NCI-H1105 (cell line): ENCODE data around the gene ZNF467.

Source experiments
- DNase-seq: peaks from one replicate; lab custom pipeline; 2025; lab: John Stamatoyannopoulos, UW

Gene ZNF467

GRCh38 chr7:149770728-149771636 lies 2.4 kb downstream of the ZNF467 start:
- DNase-seq = no peak

GRCh38 chr7:149769915-149770314 lies 3.5 kb downstream of the ZNF467 start:
- no peak for DNase-seq

- no peak for DNase-seq
These were observed 4.5 kb downstream of the ZNF467 start for GRCh38 chr7:149768931-149769330.

- DNase-seq = no peak
These were observed 6.3 kb downstream of the ZNF467 start for GRCh38 chr7:149767068-149767467.

GRCh38 chr7:149766135-149766675 lies 7.2 kb downstream of the ZNF467 start:
- no peak for DNase-seq

- DNase-seq = no peak
These were observed 7.8 kb downstream of the ZNF467 start for GRCh38 chr7:149765399-149766121.

GRCh38 chr7:149764481-149765398 lies 8.6 kb downstream of the ZNF467 start:
- DNase-seq = no peak

GRCh38 chr7:149763563-149764240 lies 9.7 kb downstream of the ZNF467 start:
- DNase-seq = no peak

- no peak for DNase-seq
These were observed 10.8 kb downstream of the ZNF467 start for GRCh38 chr7:149762610-149763009.

GRCh38 chr7:149762089-149762488 lies 11.3 kb downstream of the ZNF467 start:
- no peak for DNase-seq

GRCh38 chr7:149761307-149761706 lies 12.1 kb downstream of the ZNF467 start:
- no peak for DNase-seq

- no peak for DNase-seq
These were observed 12.8 kb downstream of the ZNF467 start for GRCh38 chr7:149760538-149760937.

- no peak for DNase-seq
These were observed 14.1 kb downstream of the ZNF467 start for GRCh38 chr7:149759093-149759860.

GRCh38 chr7:149753375-149754233 lies 19.8 kb downstream of the ZNF467 start:
- no peak for DNase-seq

GRCh38 chr7:149752646-149753045 lies 20.7 kb downstream of the ZNF467 start:
- DNase-seq = no peak

GRCh38 chr7:149751043-149751775 lies 22.2 kb downstream of the ZNF467 start:
- no peak for DNase-seq

- no peak for DNase-seq
These were observed 23.1 kb downstream of the ZNF467 start for GRCh38 chr7:149750122-149750845.
